ENCODE measurements around the gene PCDHGB3. TPM values are rescaled to one million over a fixed set of nuclear protein-coding genes. Genes with fewer than 3 reads are reported as not detected.

Gene PCDHGB3
- total RNA-seq, 4 donors from 2014 or later = 5.1 to 9.2 (median 5.8) TPM

- Histone ChIP-seq H3K36me3 (no peaks in the 10 kb centered on the region), H3K27me3 (no peaks in the 10 kb centered on the region), H3K4me3 (replicated peaks in 1 of 3) (no peak overlapping the region), H3K4me1 (no peaks in the 10 kb centered on the region), H3K9me3 (no peaks in the 10 kb centered on the region), H3K27ac (no peak overlapping the region)
- TF ChIP-seq CTCF (IDR thresholded peaks at IDR 0.05) (no peak), POLR2A (IDR thresholded peaks at IDR 0.05) (no peak)
- no peak for DNase-seq
- WGBS, 2 donors = 28 to 35% methylated on average over 17 to 26 of the region's 74 CpGs
- intact Hi-C loops (cut with DNase I) = loop anchor here (5.0 kb wide), 1 partner anchor 138 kb away; no protein-coding TSS in a partner anchor
Measured at GRCh38 chr5:141419074-141419880, 49.2 kb downstream of the PCDHGB3 start.

GRCh38 chr5:141420855-141421488 is 50.9 kb downstream of the PCDHGB3 start, which contains the start of gene PCDHGA11:
TSS of gene PCDHGA11 (plus strand) at chr5:141421051. CDS start at chr5:141421228, 177 bp downstream.
- Histone ChIP-seq H3K9me3 (no peaks in the 10 kb centered on the region), H3K4me1 (no peaks in the 10 kb centered on the region), H3K36me3 (no peaks in the 10 kb centered on the region), H3K27ac (no peak within 1 kb of the TSS), H3K27me3 (no peaks in the 10 kb centered on the region), H3K4me3 (replicated peaks in 1 of 3) (peak within 1 kb of the TSS in 1 of 3 donors; percentile 13)
- intact Hi-C loops (cut with DNase I) = no loop called here
- WGBS, 2 donors = 7 to 12% methylated on average over 29 to 42 of the region's 42 CpGs
- TF ChIP-seq CTCF (IDR thresholded peaks at IDR 0.05) = peak in 5 of 6 experiments; percentile 8 to 57 (median 43)
- no peak for TF ChIP-seq POLR2A (IDR thresholded peaks at IDR 0.05)
- peak; percentile 47 to 53 for DNase-seq

GRCh38 chr5:141421489-141421855 is 51.4 kb downstream of the PCDHGB3 start:
- Histone ChIP-seq H3K9me3 (no peaks in the 10 kb centered on the region), H3K4me3 (replicated peaks in 1 of 3) (peak overlapping the region in 1 of 3 donors; percentile 13), H3K27me3 (no peaks in the 10 kb centered on the region), H3K27ac (no peak overlapping the region), H3K36me3 (no peaks in the 10 kb centered on the region), H3K4me1 (no peaks in the 10 kb centered on the region)
- no peak for TF ChIP-seq POLR2A (IDR thresholded peaks at IDR 0.05)
- TF ChIP-seq CTCF (IDR thresholded peaks at IDR 0.05) = no peak
- WGBS, 2 donors = 14 to 17% methylated on average over 13 of the region's 13 CpGs
- intact Hi-C loops (cut with DNase I) = no loop called here
- no peak for DNase-seq

Other genes starting within 250 kb of the PCDHGB3 start
- gene PCDHB4, start 248.4 kb upstream of the PCDHGB3 start, total RNA-seq = 1 to 10 TPM; 2.0 to 8.7 (median 3.5) TPM
- 10 to 100 TPM in 2 of 4 donors, 1 to 10 TPM in 2; 7.1 to 21.4 (median 11.1) TPM for gene PCDHB5, start 235.0 kb upstream of the PCDHGB3 start, total RNA-seq
- 1 to 10 TPM in 2 of 4 donors, under 1 TPM in 2; 0.13 to 2.4 (median 0.71) TPM for gene PCDHB6, start 220.2 kb upstream of the PCDHGB3 start, total RNA-seq
- gene PCDHB7, start 197.6 kb upstream of the PCDHGB3 start, total RNA-seq = 1 to 10 TPM in 3 of 4 donors, under 1 TPM in 1; 0.67 to 2.8 (median 2.1) TPM
- gene PCDHB8, start 192.5 kb upstream of the PCDHGB3 start, total RNA-seq = 1 to 10 TPM in 3 of 4 donors, under 1 TPM in 1; 0.67 to 2.6 (median 1.8) TPM
- 1 to 10 TPM; 3.5 to 4.8 (median 4.1) TPM for gene PCDHB16, start 187.9 kb upstream of the PCDHGB3 start, total RNA-seq
- 1 to 10 TPM; 2.0 to 3.9 (median 3.0) TPM for gene PCDHB9, start 183.1 kb upstream of the PCDHGB3 start, total RNA-seq
- gene PCDHB10, start 177.9 kb upstream of the PCDHGB3 start, total RNA-seq = 1 to 10 TPM; 1.6 to 3.1 (median 2.4) TPM
- 1 to 10 TPM; 2.0 to 3.4 (median 2.5) TPM for gene PCDHB11, start 170.6 kb upstream of the PCDHGB3 start, total RNA-seq
- 1 to 10 TPM; 1.1 to 3.6 (median 2.4) TPM for gene PCDHB12, start 161.5 kb upstream of the PCDHGB3 start, total RNA-seq
- gene PCDHB13, start 156.3 kb upstream of the PCDHGB3 start, total RNA-seq = 1 to 10 TPM; 4.0 to 7.2 (median 5.2) TPM
- gene PCDHB14, start 146.9 kb upstream of the PCDHGB3 start, total RNA-seq = 1 to 10 TPM; 3.5 to 6.5 (median 4.0) TPM
- gene PCDHB15, start 124.8 kb upstream of the PCDHGB3 start, total RNA-seq = 1 to 10 TPM; 3.8 to 6.8 (median 5.5) TPM
- 1 to 10 TPM in 2 of 4 donors, not detected in 2; 1.6 to 4.5 TPM for gene SLC25A2, start 66.2 kb upstream of the PCDHGB3 start, total RNA-seq
- 10 to 100 TPM; 48.0 to 72.6 (median 60.9) TPM for gene TAF7, start 49.5 kb upstream of the PCDHGB3 start, total RNA-seq
- 1 to 10 TPM in 2 of 4 donors, under 1 TPM in 2; 0.40 to 1.3 (median 0.87) TPM for gene PCDHGA1, start 39.7 kb upstream of the PCDHGB3 start, total RNA-seq
- gene PCDHGA2, start 31.5 kb upstream of the PCDHGB3 start, total RNA-seq = 1 to 10 TPM; 4.3 to 6.4 (median 5.6) TPM
- 1 to 10 TPM; 3.0 to 4.7 (median 4.1) TPM for gene PCDHGA3, start 26.4 kb upstream of the PCDHGB3 start, total RNA-seq
- 1 to 10 TPM; 3.9 to 7.5 (median 6.0) TPM for gene PCDHGB1, start 20.1 kb upstream of the PCDHGB3 start, total RNA-seq
- 1 to 10 TPM; 3.5 to 7.7 (median 4.4) TPM for gene PCDHGA4, start 15.2 kb upstream of the PCDHGB3 start, total RNA-seq
- gene PCDHGB2, start 10.2 kb upstream of the PCDHGB3 start, total RNA-seq = 1 to 10 TPM; 4.4 to 7.6 (median 6.6) TPM
- 1 to 10 TPM; 3.5 to 5.3 (median 4.2) TPM for gene PCDHGA5, start 6.1 kb upstream of the PCDHGB3 start, total RNA-seq
- 1 to 10 TPM; 5.6 to 7.3 (median 5.8) TPM for gene PCDHGA6, start 3.6 kb downstream of the PCDHGB3 start, total RNA-seq
- 1 to 10 TPM; 5.1 to 9.8 (median 7.8) TPM for gene PCDHGA7, start 12.5 kb downstream of the PCDHGB3 start, total RNA-seq
- 10 to 100 TPM; 10.4 to 12.5 (median 10.4) TPM for gene PCDHGB4, start 17.5 kb downstream of the PCDHGB3 start, total RNA-seq
- 1 to 10 TPM; 2.9 to 5.8 (median 4.7) TPM for gene PCDHGA8, start 22.4 kb downstream of the PCDHGB3 start, total RNA-seq
- gene PCDHGB5, start 27.7 kb downstream of the PCDHGB3 start, total RNA-seq = 10 to 100 TPM; 17.2 to 22.6 (median 20.2) TPM
- 10 to 100 TPM in 3 of 4 donors, 1 to 10 TPM in 1; 9.7 to 12.1 (median 11.0) TPM for gene PCDHGA9, start 32.5 kb downstream of the PCDHGB3 start, total RNA-seq
- gene PCDHGB6, start 37.8 kb downstream of the PCDHGB3 start, total RNA-seq = 10 to 100 TPM in 3 of 4 donors, 1 to 10 TPM in 1; 9.5 to 11.4 (median 10.9) TPM
- gene PCDHGA10, start 42.7 kb downstream of the PCDHGB3 start, total RNA-seq = 10 to 100 TPM in 1 of 4 donors, 1 to 10 TPM in 3; 8.7 to 17.1 (median 9.3) TPM
- 10 to 100 TPM in 3 of 4 donors, 1 to 10 TPM in 1; 9.5 to 19.7 (median 11.3) TPM for gene PCDHGB7, start 47.4 kb downstream of the PCDHGB3 start, total RNA-seq
- 1 to 10 TPM; 8.0 to 9.5 (median 8.2) TPM for gene PCDHGA11, start 50.8 kb downstream of the PCDHGB3 start, total RNA-seq
- gene PCDHGA12, start 60.3 kb downstream of the PCDHGB3 start, total RNA-seq = 10 to 100 TPM in 2 of 4 donors, 1 to 10 TPM in 2; 9.4 to 13.5 (median 10.7) TPM
- gene PCDHGC3, start 105.7 kb downstream of the PCDHGB3 start, total RNA-seq = 10 to 100 TPM; 24.7 to 31.5 (median 27.6) TPM
- 10 to 100 TPM in 1 of 4 donors, 1 to 10 TPM in 3; 2.5 to 10.7 (median 4.8) TPM for gene PCDHGC4, start 114.8 kb downstream of the PCDHGB3 start, total RNA-seq
- 1 to 10 TPM; 1.8 to 3.4 (median 2.1) TPM for gene PCDHGC5, start 118.8 kb downstream of the PCDHGB3 start, total RNA-seq
- gene DIAPH1, start 248.8 kb downstream of the PCDHGB3 start, total RNA-seq = 100 to 1,000 TPM in 1 of 4 donors, 10 to 100 TPM in 3; 82.1 to 103 (median 89.7) TPM

Data from thyroid gland (tissue), 4 donors.